NCI-H146 treated with DMSO at 0.1 percent for 48 hours (cell line): ENCODE data around the gene NAGLU.

ENCODE experiments used
- DNase-seq: peaks from one replicate; lab custom pipeline; 2025; ENCODE audit not compliant: unreplicated experiment; lab: John Stamatoyannopoulos, UW

NAGLU gene

DNA sequence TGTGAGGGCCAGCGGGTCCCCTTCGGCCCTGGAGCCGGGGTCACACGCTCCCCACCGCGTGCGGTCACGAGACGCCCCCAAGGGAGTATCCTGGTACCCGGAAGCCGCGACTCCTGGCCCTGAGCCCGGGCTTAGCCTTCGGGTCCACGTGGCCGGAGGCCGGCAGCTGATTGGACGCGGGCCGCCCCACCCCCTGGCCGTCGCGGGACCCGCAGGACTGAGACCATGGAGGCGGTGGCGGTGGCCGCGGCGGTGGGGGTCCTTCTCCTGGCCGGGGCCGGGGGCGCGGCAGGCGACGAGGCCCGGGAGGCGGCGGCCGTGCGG lies at the start of gene NAGLU:
Gene NAGLU, plus strand, starts transcription at position 194 of the 324 bp plus-strand sequence. Its CDS starts 32 bp downstream, at position 226.
- peak; percentile 59 for DNase-seq

DNA sequence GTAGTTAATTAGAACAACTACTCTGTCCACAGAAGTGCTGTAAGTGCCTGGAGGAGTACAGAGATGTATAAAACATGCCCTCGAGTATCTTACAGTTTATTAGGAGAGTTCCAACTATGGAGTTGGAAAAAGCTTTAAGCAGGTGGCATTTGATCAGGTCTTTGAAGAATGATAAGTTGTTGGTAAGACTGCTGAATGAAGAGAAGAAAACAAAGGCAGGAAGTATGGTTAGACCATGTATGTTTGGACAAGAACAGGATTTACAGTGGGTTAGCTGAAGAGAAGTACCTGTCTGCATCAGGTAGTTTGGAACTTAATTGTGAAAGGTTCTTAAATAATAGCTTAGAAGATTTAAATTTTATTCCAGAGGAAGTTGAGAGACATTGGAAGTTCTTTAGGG lies 48.0 kb upstream of the NAGLU start:
- DNase-seq, result no peak

DNA sequence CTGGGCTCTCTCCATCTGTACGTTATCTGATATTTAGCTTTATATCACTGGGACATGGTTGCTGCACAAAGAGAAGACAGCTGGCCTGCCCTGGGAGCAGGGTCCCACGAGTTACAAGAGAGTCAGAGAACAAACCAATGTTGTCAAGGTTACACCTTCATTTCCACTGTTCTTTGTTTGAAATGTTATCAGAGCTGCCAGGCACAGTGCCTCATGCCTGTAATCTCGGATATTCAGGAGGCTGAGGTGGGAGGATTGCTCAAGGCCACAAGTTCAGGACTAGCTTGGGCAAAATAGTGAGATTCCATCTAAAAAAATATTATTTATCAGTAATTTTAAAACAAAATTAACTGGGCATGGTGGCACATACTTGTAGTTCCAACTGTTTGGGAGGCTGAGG lies 42.7 kb upstream of the NAGLU start:
- no peak for DNase-seq

DNA sequence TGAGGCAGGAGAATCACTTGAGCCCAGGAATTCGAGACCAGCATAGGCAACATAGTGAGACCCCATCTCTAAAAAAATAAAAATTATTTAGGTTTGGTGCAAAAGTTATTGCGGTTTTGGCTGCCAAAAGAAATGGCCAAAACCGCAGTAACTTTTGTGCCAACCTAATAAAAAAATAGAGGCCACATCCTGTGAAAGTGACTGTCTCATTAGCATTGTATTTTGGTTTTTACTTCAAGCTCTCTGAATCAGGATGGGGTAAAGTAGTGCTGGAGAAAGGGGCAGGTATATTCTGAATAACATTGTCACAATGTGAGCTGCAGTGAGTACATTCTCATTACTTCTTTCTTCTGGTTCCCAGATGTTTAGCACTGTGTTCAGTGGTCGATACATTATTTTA lies 41.4 kb upstream of the NAGLU start:
- no peak for DNase-seq

DNA sequence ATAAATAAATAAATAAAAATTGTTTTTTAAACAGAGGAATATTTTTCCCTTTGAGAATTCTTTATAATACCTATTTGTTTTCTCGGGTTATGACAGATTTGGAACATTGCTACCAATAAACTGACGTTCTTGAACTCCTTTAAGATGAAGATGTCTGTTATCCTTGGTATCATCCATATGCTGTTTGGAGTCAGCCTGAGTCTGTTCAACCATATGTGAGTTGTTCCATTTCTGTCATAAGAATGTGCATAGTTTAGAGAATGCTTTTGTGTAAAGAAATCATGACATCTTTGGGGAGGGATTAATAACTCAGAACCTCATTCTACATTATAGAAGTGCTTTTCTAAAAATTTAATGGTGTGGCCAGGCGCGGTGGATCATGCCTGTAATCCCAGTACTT lies 37.2 kb upstream of the NAGLU start:
- DNase-seq, result no peak

DNA sequence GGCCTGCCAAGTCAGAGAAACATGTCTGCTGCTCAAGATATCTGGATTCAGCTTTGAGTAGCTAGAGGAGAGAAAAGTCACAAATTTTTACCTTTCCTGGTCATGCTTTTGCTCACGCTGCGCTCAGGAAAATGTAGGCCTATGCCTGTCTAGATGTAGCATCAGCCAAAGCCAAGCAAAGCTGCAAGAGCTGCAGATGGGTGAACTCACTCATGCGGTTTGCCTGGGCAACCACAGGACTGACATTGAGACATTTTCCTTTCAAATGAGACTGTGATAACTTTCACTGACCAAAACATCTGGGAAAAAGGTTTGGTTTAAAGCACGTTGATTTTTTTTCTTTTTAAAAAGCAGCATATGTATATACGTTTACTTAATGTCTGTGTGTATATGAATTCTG lies 34.0 kb upstream of the NAGLU start:
- no peak for DNase-seq

DNA sequence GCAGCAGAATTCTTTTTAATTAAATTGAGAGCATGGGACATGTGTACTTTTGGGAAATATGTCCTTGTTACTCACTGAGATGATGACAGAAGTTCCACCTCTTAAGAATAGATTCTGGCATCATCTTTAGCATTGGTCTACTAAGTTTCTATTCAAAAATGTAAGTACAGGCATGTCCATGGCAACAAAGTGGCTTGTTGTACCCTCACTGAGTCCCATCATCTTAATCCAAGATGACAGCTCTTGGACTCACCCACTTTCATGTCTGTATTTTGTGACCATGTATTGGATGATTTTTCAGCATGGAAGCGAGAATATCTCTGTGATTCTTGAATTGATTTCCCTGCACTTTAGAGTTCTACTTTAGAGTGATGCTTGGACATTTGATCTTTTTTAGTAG lies 33.1 kb upstream of the NAGLU start:
- no peak for DNase-seq

GRCh38 chr17:42507671-42508070 lies 28.4 kb upstream of the NAGLU start:
- DNase-seq, result no peak

- DNase-seq, result no peak
These were observed 27.4 kb upstream of the NAGLU start for GRCh38 chr17:42508426-42509165.

GRCh38 chr17:42509409-42509808 lies 26.6 kb upstream of the NAGLU start:
- no peak for DNase-seq

DNA sequence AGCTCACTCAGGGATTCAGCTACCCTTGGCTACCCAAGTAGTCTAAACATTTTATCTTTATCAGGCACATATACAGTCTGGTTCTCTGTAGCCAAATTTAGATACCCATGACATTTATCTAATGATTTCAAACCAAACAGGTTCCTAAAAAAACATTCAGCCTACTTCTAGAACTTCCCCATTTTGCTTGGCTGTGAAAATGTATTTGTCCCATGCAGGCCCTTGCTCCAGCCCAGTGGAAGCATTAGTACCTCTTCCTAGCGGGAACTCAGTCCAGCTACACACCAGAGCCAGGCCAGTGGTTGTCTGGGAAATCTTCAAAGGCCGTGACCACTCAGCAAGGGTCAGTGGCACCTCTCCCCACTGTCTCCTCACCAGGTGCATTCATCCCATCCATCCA lies 26.2 kb upstream of the NAGLU start:
- DNase-seq, result no peak

- no peak for DNase-seq
These were observed 23.8 kb upstream of the NAGLU start for GRCh38 chr17:42512246-42512645.

DNA sequence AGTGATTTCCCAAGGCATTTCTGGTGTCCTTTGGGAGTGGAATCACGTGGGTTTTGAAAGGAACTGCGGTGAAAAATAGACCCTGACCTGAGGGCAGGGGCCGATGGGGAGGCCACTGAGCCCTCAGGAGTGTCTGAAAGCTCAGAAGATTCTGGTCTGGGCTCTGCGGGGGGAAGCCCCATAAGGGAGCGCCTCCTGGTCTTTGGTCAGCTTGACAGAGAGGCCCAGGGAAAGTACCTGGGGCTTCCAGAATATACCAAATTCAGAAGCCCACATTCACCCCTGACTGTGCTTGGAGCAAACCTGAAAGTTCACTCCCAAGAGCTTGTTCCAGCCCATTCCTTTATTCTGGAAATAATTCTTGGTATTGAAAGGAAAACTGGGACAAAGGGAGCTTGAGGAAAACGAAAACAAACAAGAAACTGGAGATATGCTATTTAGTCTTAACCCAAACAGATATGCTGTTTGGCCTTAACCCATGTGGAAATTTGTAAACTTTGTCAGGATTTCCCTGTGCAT lies 23.2 kb upstream of the NAGLU start:
- DNase-seq, result no peak

GRCh38 chr17:42513686-42514085 lies 22.4 kb upstream of the NAGLU start:
- no peak for DNase-seq

DNA sequence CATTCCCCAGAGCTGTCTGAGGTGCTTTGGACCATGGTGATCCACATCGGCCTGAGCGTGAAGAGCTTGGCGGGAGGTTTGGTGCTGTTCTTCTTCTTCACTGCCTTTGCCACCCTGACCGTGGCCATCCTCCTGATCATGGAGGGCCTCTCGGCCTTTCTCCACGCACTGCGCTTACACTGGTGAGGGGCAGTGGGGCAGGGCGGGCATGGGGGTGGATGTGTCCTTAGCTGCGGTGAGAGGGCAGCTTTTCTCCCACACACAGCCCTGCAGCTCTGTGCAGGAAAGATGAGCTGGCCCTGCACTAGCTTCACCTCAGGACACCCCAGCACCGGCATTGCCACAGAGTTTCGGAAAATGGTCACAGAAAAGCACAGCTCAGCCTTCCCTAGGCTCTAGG lies 21.8 kb upstream of the NAGLU start:
- no peak for DNase-seq

GRCh38 chr17:42514867-42515266 lies 21.2 kb upstream of the NAGLU start:
- DNase-seq, result no peak

GRCh38 chr17:42517516-42517915 lies 18.5 kb upstream of the NAGLU start:
- peak; percentile 16 for DNase-seq

DNA sequence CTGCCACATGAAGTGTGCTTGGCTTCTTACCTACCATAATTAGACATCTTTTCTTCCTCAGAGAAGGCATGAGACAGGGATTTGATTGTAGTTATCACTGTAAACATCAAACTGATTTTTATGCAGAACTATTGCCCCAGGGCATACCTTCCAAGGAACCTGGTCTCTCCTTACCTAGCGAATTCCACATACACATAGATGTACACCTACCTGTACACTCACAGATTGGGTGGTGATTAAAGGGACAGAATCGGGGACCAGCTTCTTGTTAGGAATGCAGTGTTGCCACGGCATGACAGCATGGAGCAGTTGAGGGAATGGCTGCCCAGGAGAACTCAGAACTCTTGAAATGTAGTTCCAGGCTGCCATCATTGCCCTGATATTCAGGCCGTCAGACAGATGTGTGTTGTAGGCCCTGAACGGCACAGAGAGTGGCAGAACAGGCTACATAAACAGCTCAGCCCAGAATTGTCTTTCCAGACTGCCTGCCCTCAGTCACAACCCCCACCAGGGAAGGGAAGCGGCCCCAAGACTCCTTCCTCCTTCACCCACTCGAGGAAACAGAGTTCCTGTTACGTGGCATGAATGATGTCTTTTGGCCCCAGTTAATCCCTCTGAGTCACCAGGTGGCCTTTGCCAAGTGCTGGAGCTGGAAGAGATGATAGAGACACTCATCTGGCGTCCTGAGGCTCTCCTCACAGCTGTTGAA lies 17.8 kb upstream of the NAGLU start:
- no peak for DNase-seq

- no peak for DNase-seq
These were observed 17.1 kb upstream of the NAGLU start for GRCh38 chr17:42518755-42519545.

DNA sequence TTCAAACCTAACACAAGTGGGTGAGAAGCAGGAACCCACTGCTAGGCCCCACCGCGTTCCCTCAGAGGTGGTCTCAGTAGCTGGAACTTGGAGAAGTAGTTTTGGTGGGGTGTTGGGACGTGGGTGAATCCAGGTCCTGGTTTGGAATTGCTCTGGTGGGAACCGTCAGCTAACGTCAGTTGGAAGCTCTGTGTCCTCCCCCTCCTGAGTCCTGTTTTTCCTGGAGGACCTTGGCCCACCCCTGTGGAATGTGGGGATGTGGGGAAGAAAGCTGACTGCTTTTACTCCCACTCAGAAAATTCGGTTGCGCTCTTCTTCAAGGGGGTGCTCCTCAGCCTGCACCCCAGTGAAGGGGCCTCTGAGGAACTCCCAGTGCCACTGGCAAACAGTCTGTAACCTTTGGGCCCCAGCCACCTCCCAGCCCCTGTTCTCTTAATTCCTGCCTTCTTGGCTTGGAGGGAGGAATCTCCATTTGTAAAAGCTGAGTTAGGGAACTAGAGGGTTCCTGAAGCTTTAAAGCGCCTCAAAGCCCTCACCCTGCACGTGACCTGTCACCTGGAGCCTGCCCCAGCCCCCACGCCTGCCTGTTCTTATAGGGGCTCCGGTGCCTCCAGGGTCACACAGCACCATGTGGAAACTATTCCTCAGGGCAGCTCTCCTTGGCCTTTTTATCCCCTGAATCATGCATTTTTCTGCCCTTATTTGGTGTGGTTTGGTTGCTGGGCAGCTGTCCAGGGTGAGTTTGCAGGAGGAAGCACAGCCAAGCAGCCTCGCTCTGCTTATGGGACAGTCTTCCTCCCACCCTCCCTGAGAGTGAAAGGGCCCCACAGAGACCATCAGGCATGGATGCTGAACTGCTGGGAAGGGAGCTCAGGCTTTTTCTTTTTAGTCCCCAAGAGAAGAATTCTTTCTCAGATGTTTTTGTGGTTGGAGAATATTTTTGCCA lies 16.2 kb upstream of the NAGLU start:
- DNase-seq, result no peak

GRCh38 chr17:42520540-42520951 lies 15.5 kb upstream of the NAGLU start:
- no peak for DNase-seq
